ENCODE measurements around the gene ASMTL. TPM values are rescaled to one million over a fixed set of nuclear protein-coding genes. Genes with fewer than 3 reads are reported as not detected.

The ASMTL gene
- total RNA-seq, 1 donor from 2014 or later, result 8.1 TPM

Other genes with a start within 250 kb of the ASMTL start
- not detected for gene CRLF2, start 240.3 kb downstream of the ASMTL start, total RNA-seq
- 3.3 TPM for gene CSF2RA, start 184.1 kb downstream of the ASMTL start, total RNA-seq
- gene IL3RA, start 116.1 kb downstream of the ASMTL start, total RNA-seq, result 1.2 TPM
- 294 TPM for gene SLC25A6, start 60.8 kb downstream of the ASMTL start, total RNA-seq
- gene P2RY8, start 84.3 kb upstream of the ASMTL start, total RNA-seq, result 0.52 TPM
- 13.0 TPM for gene AKAP17A, start 138.7 kb upstream of the ASMTL start, total RNA-seq
- not detected for gene ASMT, start 162.2 kb upstream of the ASMTL start, total RNA-seq